ENCODE results near the gene MAPKAPK2.

DNA sequence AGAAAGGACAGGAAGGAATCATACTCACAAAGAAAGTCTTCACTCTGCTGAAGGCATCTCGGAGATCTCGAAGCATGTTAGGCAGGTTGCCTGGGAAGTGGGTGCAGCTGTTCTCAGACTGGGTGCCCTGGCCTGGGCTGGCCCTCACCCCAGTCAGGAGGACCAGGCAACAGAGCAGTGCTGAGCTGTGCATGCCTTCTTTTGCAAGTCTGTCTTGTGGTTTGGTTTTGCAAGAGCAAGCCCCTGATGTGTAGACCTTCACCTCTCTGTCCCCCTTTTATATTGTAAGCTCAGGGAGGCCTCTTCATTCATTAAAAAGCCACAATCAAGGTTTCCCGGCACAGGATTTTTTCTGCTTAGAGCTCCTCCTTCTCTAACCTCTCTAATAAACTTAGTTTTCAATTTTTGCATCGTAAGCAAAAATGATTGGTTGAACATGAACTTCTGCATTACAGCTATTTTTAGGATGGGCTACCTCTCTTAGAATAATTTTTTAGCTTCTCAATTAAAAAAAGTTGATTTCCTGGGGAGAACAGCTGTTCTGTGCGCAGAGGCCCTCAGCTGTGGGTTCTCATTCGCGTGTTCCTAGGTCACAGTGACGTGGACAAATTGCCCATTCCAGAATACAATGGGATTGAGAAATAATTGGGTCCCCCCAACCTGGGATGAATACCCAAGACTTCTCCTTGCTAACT, 87.7 kb downstream of the MAPKAPK2 start, which contains the start of gene IL10:
- TF ChIP-seq, protein P1, sequence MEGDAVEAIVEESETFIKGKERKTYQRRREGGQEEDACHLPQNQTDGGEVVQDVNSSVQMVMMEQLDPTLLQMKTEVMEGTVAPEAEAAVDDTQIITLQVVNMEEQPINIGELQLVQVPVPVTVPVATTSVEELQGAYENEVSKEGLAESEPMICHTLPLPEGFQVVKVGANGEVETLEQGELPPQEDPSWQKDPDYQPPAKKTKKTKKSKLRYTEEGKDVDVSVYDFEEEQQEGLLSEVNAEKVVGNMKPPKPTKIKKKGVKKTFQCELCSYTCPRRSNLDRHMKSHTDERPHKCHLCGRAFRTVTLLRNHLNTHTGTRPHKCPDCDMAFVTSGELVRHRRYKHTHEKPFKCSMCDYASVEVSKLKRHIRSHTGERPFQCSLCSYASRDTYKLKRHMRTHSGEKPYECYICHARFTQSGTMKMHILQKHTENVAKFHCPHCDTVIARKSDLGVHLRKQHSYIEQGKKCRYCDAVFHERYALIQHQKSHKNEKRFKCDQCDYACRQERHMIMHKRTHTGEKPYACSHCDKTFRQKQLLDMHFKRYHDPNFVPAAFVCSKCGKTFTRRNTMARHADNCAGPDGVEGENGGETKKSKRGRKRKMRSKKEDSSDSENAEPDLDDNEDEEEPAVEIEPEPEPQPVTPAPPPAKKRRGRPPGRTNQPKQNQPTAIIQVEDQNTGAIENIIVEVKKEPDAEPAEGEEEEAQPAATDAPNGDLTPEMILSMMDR (IDR thresholded peaks at IDR 0.05; ENCODE audit: low read length), result no peak
- TF ChIP-seq EZH2 (IDR thresholded peaks at IDR 0.05; ENCODE audit: borderline replicate concordance, low read length), result no peak

Data from OCI-LY1 (cell line).